Stimulated activated CD4-positive, alpha-beta T cell treated with anti-CD3 and anti-CD28 coated beads, Interleukin-2, amount 100 ng/mL, for 24 hours (primary cell): ENCODE results near the gene SORBS1.

Experiments used
- DNase-seq, 2 donors: peaks; one replicate each; pipeline ENCODE4 v3.0.0-alpha.2; 2020

Gene SORBS1

DNA sequence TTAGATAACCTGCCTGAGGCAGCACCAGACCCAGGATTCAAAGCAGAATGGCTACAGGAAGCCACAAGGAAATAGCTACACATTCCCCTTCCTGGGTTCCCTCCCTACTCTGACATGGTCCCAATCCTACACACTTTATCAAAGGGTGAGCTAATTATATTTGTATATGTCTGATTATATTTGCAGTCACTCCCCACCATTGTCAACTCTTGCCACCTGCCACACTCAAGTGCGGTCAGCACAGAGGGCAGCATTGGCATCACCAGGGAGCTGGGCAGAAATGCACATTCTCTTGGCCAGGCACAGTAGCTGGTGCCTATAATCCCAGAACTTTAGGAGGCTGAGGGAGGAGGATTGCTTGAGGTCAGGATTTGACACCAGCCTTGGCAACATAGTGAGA, 156.3 kb downstream of the SORBS1 start:
- DNase-seq, result no peak

DNA sequence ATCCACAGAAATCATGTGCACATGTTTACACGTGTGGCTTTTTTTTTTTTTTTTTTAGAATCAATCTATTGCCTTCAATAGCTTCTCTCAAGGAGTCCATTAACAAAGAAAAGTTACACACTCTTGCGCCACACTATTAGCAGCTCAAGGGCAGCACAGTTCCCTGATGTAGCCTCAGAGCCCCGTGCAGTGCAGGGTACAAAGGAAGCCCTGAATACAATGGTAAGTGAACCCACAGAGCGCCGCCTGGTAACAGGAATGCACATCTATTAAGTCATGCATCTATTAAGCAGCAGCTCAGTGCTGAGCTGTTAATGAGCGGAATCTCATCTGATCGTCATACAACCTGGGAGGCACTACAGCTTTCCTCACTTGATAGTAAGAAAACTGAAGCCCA, 156.7 kb downstream of the SORBS1 start:
- no peak for DNase-seq

DNA sequence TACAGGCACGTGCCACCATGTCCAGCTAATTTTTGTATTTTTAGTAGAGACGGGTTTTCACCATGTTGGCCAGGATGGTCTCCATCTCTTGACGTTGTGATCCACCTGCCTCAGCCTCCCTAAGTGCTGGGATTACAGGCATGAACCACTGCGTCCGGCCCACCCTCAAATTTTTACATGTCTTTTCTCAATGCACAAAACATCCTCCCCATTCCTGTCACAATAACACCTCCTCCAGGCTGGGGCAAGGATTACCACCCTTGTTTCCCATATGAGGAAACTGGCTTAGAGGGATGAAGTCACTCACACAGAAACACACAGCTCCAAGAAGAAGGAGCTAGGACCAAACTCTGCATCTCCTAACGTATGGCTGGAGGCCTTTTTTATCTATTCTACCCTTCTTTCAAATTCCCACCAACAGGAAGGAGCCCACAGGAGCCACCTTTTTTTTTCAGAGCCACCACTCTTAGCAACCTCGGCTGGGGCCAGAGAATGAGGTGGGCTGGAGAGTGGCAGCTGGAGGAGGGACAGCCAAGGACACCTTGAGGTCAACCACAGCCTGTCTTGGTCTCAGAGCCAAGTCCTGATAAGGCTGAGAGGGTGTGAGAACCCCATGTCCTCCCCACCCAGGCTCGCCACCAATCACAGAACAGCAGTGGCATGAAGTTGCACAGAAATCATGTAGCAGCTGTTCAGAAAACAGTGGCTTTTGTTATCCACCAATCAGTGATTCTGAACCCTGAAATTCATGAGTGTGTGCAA, 157.3 kb downstream of the SORBS1 start:
- DNase-seq, result no peak

DNA sequence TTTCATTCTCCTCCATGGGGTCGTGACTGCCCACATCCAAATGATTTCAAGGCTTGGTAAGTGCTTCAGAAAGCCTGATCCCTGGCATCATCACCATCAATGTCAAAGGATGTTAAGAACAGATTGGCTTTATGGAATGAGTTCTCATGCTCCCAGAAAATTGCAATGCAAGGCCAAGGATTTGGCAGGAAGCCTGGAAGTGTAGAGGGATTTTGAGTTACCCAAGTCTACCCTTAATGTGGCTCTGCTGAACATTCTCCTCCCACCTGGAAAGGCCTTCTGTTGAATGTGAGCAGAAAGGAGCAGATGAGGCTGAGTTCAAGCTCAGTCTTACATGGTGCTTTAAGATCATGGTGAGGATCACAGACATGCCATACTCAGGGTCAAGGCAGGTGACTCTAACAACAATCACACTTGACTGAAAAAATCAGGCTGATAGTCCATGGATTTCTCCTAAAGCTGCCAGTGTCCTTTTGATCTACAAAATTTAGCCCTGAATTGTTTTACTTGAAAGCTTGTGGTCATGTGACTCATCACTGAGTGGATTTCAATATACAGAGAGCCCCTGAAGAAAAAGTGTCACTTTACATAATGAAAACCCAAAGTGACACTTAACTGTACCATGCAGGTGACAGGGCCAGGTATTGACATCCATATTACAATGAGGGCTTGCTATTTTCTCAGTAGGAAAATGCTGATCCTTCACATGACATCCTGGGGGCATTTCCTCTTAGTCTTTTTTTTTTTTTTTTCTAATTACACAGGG, 159.3 kb downstream of the SORBS1 start:
- no peak for DNase-seq

DNA sequence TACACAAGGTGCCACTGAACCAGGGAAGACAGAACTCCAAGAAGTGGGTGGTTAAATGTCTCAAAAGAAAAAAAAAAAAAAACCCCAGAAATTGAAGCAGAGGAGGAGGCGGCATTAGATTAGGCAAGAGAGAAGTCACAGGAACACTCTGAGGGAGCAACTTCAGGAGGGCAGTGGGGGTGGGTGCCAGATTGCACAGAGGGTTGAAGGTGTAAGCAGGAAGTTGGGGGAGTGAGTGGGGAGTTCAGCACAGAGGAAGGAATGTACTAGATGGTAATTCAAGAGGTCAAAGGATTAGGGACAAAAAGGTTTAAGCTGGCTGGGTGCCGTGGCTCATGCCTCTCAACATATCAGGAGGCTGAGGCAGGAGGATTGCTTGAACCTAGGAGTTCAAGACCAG, 160.4 kb downstream of the SORBS1 start:
- DNase-seq, result no peak

DNA sequence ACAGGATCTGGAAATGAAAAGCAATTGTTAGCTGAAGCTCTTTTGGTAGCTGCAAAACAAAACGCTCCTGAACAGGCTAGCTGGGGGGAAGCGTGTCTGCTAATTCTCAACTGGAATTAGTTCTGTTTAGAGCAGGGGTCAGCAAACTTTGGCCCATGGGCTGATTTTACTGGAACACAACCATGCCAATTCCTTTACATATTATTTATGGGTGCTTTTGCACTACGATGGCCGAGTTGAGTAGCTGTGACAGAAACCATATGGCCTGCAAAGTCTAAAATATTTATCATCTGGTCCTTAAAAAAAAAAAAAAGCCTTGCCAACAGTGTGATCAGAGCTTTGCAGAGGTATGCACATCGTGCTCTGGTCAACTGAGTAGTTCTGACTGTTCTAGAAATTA, 162.0 kb downstream of the SORBS1 start:
- no peak for DNase-seq

DNA sequence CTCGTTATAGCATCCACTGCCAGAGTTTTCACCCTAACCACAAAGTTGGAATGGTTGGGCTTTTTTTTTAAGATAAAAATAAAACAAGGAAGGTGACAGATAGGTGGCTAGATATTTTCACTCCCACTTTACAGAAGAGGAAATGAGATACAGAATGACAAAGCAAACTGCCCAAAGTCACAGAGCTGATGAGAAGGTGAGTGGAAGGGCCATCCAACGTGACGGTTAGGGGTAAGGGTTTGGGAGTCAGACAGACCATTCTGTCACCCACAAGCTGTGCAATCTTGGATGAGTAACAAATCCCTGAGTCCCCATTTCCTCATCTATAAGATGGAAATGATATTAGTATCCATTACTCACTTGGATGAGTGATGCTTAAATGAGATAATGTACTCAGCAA, 163.4 kb downstream of the SORBS1 start:
- DNase-seq, result no peak

DNA sequence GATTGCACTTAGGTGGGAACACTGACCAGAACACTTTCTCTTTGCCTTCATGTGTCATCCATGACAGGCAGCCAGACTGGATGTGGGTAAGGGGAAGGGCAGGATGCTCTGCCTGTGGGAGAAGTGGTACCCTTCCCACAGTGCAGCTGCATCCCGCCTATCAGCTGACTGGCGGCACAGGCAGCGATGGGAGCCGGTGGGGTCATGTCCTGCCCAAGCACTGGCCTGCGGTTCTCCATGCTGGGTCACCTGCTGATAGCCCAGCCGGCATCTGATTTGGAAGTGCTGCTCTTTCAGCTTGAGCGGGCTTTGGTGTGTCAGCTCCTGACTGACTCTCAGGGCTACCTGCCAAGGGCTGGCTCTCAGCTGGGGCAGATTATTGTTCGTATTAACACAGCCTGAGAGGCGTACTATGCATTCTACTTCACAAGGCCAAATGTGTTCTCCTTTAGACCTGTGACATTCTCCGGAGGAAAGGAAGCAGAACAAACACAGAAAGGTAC, 165.2 kb downstream of the SORBS1 start:
- no peak for DNase-seq

DNA sequence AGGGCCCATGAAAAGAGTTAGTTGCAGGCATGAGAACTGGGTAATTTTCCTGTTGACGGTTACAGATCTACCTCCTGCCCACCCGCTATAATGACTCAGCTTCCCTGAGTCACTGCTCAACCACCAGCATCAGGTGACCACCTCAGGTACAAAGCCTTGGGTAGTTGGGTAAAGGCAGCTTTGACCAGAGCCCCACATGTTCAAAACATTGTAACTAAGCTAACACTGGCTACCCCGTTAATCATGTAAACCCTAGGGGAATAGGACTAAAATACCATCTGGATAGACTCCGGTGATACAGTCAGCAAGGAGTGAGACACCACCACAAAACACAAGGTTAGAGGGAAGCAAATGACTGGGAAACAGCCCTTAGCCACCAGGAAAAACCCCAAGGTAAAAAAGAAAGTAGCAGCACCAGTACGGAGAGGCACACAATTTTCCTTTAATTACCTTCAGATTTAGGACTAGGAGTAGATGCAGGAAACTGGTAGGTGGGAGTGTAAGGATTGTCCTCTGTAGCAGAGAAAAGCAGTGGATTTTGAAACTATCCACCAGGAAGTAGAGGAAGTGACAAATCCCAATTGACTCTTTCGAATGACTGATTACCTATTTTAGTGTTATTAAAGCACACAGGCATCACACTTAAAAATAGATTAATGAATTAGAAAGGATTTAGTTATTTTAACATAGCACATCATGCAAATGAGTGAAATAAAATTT, 166.8 kb downstream of the SORBS1 start:
- DNase-seq, result no peak

DNA sequence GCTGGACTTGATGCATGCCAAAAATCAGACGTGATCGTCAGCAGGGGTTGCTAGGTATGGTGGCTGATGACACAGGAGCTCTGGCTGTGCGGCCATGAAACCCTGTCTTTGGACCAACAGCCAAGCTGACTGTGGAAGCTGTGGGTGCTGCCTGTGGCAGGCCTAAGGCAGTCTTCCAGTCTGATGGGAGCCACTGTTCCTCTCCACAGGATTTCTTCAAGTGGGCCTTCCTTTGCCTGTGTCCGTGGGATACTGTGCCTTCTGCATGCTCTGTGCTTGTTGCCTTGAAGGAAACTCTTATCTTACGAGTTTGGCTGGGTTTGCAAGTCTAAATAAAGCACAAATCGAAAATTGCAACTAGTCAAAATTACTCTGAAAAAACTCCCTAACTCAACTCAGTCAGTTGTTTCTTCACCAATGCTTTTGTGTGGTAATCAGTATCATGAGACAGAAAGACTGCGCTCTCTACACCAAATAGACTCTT, 168.4 kb downstream of the SORBS1 start:
- no peak for DNase-seq

DNA sequence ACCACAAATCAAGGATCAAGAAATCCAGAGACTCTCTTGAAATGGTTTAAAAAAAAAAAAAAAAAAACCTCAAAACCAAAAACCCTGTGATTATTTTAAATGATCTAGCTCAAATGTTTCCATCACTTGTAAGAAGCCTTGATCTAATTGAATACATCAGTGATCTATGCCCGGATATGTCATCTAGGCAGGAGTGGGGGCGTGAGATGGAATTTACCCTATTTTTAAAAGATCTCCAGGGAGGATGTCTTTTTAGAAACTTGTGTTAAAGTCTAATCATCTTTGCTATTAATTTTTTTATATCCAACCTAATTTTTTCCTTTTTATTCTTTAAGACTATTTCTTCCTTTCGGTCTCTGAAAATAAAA, 169.0 kb downstream of the SORBS1 start:
- no peak for DNase-seq

DNA sequence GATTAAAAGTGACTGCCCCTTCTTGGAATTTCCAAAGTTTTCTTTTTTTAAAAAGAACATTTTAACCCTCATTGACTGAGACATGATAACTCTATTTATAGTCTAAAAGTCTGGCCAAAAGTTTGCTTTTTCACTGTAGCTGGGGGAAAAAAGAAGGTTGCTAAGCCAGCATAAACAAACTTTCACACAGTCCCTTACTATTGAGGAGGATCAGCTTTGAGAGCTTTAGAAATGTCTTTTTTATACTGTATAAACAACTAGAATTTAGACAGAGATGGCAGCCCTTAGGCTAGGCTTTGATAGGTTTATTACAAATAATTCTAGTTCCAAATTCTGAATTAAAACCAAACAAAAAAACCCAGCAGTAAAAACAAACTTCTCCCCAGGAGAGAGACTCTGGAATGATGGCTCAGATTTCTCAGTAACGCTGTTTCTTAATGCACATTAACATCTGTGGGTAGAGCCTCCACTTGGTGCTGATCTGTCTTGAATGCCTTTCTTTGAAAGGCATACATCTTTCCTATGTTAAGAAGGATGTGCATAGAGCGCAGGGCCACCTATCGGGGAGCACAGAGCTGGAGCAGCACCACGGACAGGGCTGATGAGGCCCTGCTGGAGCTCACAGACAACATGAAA, 169.5 kb downstream of the SORBS1 start:
- DNase-seq, result no peak

DNA sequence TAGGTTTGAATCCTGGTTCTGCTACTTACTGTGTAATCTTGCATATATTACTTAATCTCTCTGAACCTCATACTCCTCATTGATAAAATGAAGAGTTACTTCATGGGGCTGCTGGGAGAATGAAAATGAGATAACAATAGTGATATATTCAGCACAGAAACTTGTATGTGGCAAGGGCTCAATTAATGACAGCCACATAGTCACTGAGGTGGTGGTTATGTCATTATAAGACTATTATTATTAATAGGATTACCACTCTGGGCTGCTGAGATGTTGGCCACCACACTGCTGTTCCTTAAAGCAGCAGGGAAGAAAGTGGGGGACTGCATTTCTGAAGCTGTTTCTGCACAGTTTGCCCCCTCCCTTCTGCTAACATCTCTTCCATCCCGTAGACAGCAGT, 170.0 kb downstream of the SORBS1 start:
- no peak for DNase-seq

DNA sequence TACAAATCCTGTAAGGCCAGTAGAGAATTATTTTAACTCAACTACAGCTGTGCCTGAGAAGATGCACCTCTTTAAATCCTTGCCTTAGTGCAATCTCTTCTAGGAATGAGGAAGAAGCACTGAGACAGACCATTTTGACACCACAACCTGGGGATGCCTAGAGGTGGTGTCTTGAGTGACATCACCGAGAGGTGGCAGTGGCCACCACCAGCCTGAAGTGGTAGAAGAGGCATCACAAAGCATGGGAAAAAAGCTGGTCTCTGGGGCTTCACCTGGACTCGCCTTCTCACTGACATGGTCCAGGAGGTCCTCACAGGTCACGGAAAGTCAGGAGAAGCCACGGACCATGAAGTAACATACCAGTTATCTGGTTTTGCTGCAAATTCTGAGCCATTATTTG, 171.2 kb downstream of the SORBS1 start:
- no peak for DNase-seq

DNA sequence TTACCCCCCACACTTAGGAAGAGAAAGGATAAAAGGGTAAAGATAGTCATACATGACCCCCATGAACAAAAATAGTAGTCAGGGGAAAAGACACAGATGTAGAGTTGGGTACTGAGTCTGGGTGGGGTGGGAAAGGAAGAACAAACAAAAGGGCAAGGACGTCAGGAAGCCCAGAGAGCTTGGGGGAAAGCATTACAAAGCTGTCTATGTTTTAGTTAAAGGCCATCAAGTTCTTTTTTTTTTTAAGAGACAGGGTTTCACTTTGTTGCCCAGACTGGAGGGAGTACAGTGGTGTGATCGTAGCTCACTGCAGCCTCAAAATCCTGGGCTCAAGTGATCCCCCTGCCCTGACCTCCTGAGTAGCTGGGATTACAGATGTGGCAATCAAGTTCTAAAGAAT, 172.0 kb downstream of the SORBS1 start:
- no peak for DNase-seq

DNA sequence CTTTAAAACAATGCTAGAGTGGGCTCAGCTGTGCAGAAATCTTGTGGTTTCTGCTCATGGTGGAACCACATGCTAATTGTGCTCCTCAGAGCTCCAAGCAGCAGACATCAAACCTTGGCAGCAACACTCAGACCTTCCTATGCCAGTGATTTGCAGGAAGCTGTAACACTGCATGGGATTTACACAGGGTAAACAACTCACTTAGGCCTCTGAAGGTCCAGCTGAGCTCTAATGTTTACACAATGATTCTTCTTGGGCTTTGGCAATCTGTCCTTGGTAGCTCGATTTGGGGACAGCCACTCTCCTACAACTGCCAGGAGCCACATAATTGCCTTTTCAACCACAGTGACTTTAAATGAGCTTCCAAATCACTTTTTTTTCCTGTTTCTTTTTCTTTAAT, 172.6 kb downstream of the SORBS1 start:
- no peak for DNase-seq

DNA sequence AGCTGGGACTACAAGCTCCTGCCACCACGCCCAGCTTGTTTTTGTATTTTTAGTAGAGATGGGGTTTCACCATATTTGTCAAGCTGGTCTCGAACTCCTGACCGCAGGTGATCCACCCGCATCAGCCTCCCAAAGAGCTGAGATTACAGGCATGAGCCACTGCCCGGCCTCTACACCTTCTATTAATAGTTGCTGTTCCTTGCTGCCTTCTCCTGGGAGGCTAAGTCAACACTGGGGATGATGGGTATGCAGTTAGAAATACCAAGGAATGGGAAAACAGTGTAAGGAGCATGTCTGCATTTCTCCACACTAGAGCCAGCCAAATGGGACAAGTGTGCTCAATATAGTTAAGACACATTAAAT, 173.1 kb downstream of the SORBS1 start:
- DNase-seq, result no peak

DNA sequence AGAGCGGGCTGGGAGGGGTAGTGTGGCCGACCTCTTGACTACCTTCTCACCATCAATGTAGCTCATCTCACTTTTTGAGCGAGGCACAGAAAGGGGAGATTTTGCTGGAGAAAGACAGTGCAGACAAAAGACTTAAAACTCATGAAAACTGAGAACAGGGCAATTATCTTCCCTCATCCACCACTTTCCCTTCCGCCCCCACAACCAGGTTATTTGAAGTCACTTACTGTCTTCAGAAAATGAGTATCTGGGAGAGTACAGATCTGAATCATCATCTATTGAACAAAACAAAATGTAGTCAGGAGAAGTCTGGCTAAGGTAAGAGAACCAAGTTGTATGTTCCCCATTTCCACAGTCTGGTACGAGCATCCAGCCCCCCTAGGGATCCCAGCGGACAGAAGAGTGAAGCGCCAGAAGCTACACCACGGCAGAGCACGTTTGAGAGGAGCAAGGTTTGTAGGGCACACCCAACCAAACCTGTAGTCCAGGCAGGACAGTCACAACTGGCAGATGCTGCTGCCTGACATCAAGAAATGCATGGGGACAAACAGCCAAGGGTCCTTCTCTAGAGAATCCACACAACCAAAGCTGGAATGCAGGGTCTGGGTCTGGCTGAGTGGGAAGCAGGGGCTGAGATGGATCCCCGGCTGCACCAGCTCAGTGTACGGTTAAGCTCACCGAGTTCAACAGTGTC, 177.0 kb downstream of the SORBS1 start:
- peak in 1 of 2 donors; percentile 24 for DNase-seq

DNA sequence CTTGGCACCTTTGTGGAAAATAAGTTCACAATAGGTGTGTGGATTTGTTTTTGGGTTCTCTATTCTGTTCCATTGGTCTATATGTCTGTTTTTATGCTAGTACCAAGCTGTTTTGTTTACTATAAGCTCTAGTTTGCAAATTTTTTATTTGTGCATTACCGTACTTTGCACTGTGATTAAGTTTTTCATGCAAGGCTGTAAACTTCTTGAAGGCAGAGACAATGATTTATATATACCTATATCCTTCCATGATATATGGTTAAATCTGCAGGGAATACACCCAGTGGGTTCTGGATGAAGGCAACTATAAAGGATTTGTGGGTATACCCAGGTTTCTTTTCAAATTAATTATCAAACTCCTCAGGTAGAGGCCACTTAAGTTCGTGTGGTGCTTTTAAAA, 178.6 kb downstream of the SORBS1 start:
- no peak for DNase-seq

DNA sequence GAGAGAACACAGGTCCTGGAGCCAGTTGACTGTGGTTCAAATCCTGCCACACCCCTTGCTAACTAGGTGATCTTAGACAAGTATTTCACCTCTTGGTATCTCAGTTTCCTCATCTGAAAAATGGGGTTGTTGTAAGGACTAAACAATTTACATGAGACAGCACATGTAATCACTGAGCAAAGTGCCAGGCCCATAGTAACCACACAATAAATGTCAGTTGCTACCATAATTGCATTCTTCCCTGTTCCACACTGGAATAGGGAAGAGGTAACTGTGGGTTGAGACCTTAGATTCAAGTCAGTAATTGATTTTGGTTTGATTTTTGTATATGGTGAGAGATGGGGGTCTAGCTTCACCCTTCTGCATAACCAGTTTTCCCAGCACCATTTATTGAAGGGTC, 179.0 kb downstream of the SORBS1 start:
- no peak for DNase-seq

DNA sequence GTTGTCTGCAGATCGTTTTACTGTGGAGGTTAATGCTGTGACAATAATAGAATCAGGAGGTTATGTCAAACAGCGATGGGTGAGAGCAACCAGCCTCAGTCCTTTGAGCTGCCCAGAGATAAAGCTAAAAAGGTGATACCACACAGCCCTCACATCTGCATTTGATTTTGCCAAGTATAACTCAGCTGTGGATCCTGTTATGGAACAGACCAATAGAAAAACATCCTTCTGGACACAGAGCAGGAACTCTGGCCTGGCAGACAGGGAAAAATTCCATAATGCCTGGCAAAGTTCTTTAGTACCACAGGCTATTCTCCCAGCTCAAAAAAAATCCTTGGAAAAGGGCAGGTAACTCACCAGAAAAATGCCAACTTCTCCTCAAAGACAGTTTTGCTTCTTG, 183.2 kb downstream of the SORBS1 start:
- DNase-seq, result no peak

DNA sequence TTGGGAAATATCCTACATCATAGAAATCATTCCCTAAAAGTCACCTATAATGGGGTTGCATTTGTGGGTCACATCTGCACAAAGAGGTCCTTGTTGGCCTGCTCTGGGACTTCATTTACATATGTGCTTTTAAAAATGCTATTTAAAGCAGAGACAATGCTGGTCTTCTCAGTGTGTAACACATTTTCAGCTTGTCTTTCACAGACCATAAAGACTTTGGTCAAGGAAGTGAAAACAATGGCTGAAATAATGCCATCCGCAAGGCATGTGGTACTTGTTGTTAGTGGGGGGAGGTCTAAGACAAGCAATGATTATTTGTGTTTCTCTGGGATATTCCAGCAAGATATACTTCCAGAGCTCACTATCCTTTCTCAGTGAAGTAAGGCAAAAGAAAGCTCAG, 185.8 kb downstream of the SORBS1 start:
- DNase-seq, result no peak
